HUES48 (cell line): ENCODE results near the gene ANXA2R.
"Not testable (repeated sequence)": the region's sequence is repeated elsewhere in the genome, so short reads cannot be mapped to it uniquely, and the experiment has no call there.

Experiments
- H3K27ac ChIP-seq: one replicate; pipeline ENCODE4 v1.7.0; 2013; ENCODE audit warnings: low read depth, low read length, inconsistent platforms
- H3K27me3 ChIP-seq: 2 replicates; pipeline ENCODE4 v1.6.1; 2013; ENCODE audit warnings: mild to moderate bottlenecking, low read length; ENCODE audit not compliant: control insufficient read depth, insufficient read depth
- H3K36me3 ChIP-seq: 2 replicates; pipeline ENCODE4 v1.6.1; 2013; ENCODE audit warnings: low read length; ENCODE audit not compliant: control insufficient read depth, insufficient read depth
- H3K4me1 ChIP-seq: 2 replicates; pipeline ENCODE4 v1.6.1; 2013; ENCODE audit warnings: mild to moderate bottlenecking, low read length; ENCODE audit not compliant: control insufficient read depth, insufficient read depth
- H3K4me3 ChIP-seq: 2 replicates; pipeline ENCODE4 v1.5.1; 2013; ENCODE audit warnings: mild to moderate bottlenecking, low read depth, low read length
- H3K9ac ChIP-seq: 2 replicates; pipeline ENCODE4 v1.6.1; 2013; ENCODE audit warnings: mild to moderate bottlenecking, low read depth, low read length, moderate library complexity
- H3K9me3 ChIP-seq: 2 replicates; pipeline ENCODE4 v1.6.1; 2013; ENCODE audit warnings: low read length; ENCODE audit not compliant: control insufficient read depth, insufficient read depth

The ANXA2R gene

GRCh38 chr5:43055098-43055497, 15.0 kb upstream of the ANXA2R start:
- not testable (repeated sequence) for H3K4me3 ChIP-seq, H3K9me3 ChIP-seq, H3K4me1 ChIP-seq, H3K27me3 ChIP-seq, H3K27ac ChIP-seq, H3K9ac ChIP-seq, H3K36me3 ChIP-seq

- Histone ChIP-seq H3K4me3 (no peak overlapping the region), H3K9me3 (no peaks in the 10 kb centered on the region), H3K4me1 (peaks cover 4% of the 10 kb centered on the region; the same call in 1 of the 2 replicates), H3K27me3 (peaks cover 10% of the 10 kb centered on the region; the same call in 1 of the 2 replicates), H3K27ac (no peak overlapping the region), H3K36me3 (no peaks in the 10 kb centered on the region), H3K9ac (no peak overlapping the region)
Measured at GRCh38 chr5:43051684-43052083, 11.6 kb upstream of the ANXA2R start.

GRCh38 chr5:43050384-43050783, 10.3 kb upstream of the ANXA2R start:
- no peaks in the 10 kb centered on the region for H3K36me3 ChIP-seq
- H3K9ac ChIP-seq, result no peak overlapping the region
- H3K4me3 ChIP-seq, result no peak overlapping the region
- H3K4me1 ChIP-seq, result peaks cover 9% of the 10 kb centered on the region
- H3K27me3 ChIP-seq, result peaks cover 22% of the 10 kb centered on the region
- H3K9me3 ChIP-seq, result no peaks in the 10 kb centered on the region
- H3K27ac ChIP-seq, result no peak overlapping the region

GRCh38 chr5:43049236-43049635, 9.1 kb upstream of the ANXA2R start:
- Histone ChIP-seq H3K4me1 (peaks cover 19% of the 10 kb centered on the region), H3K27me3 (peaks cover 34% of the 10 kb centered on the region), H3K36me3 (no peaks in the 10 kb centered on the region), H3K27ac (no peak overlapping the region), H3K9me3 (no peaks in the 10 kb centered on the region), H3K4me3 (no peak overlapping the region), H3K9ac (no peak overlapping the region)

- Histone ChIP-seq H3K27ac (no peak overlapping the region), H3K4me3 (no peak overlapping the region), H3K4me1 (peaks cover 27% of the 10 kb centered on the region), H3K9ac (no peak overlapping the region), H3K9me3 (no peaks in the 10 kb centered on the region), H3K27me3 (peaks cover 57% of the 10 kb centered on the region), H3K36me3 (no peaks in the 10 kb centered on the region)
Measured at GRCh38 chr5:43046474-43046873, 6.4 kb upstream of the ANXA2R start.

GRCh38 chr5:43045236-43045635, 5.1 kb upstream of the ANXA2R start:
- Histone ChIP-seq H3K4me3 (0 out of 2 replicates have a peak overlapping the region, but pooled peaks have one; percentile 37), H3K27me3 (peaks cover 69% of the 10 kb centered on the region), H3K9ac (no peak overlapping the region), H3K27ac (no peak overlapping the region), H3K4me1 (peaks cover 27% of the 10 kb centered on the region), H3K36me3 (no peaks in the 10 kb centered on the region), H3K9me3 (no peaks in the 10 kb centered on the region)

- no peak overlapping the region for H3K9ac ChIP-seq
- H3K27me3 ChIP-seq, result peaks cover 78% of the 10 kb centered on the region
- H3K36me3 ChIP-seq, result no peaks in the 10 kb centered on the region
- H3K4me3 ChIP-seq, result peak overlapping the region; percentile 33; the same call in 1 of the 2 replicates
- peak overlapping the region; percentile 17 for H3K27ac ChIP-seq
- no peaks in the 10 kb centered on the region for H3K9me3 ChIP-seq
- H3K4me1 ChIP-seq, result peaks cover 35% of the 10 kb centered on the region
Measured at GRCh38 chr5:43044181-43044914, 4.2 kb upstream of the ANXA2R start.

GRCh38 chr5:43043400-43043756, 3.3 kb upstream of the ANXA2R start:
- Histone ChIP-seq H3K27me3 (peaks cover 88% of the 10 kb centered on the region), H3K27ac (no peak overlapping the region), H3K36me3 (no peaks in the 10 kb centered on the region), H3K4me3 (peak overlapping the region; percentile 49), H3K9ac (no peak overlapping the region), H3K9me3 (no peaks in the 10 kb centered on the region), H3K4me1 (peaks cover 31% of the 10 kb centered on the region)

GRCh38 chr5:43042626-43043399, 2.7 kb upstream of the ANXA2R start:
- Histone ChIP-seq H3K4me3 (peak overlapping the region; percentile 49), H3K27me3 (peaks cover 91% of the 10 kb centered on the region), H3K9me3 (no peaks in the 10 kb centered on the region), H3K36me3 (no peaks in the 10 kb centered on the region), H3K9ac (no peak overlapping the region), H3K27ac (no peak overlapping the region), H3K4me1 (peaks cover 35% of the 10 kb centered on the region)

- peaks cover 93% of the 10 kb centered on the region for H3K27me3 ChIP-seq
- H3K9me3 ChIP-seq, result no peaks in the 10 kb centered on the region
- H3K4me1 ChIP-seq, result peaks cover 35% of the 10 kb centered on the region
- no peak overlapping the region for H3K27ac ChIP-seq
- H3K9ac ChIP-seq, result no peak overlapping the region
- H3K4me3 ChIP-seq, result peak overlapping the region; percentile 49
- no peaks in the 10 kb centered on the region for H3K36me3 ChIP-seq
Measured at GRCh38 chr5:43042176-43042625, 2.1 kb upstream of the ANXA2R start.

GRCh38 chr5:43041669-43042175, 1.6 kb upstream of the ANXA2R start:
- H3K9me3 ChIP-seq, result no peaks in the 10 kb centered on the region
- H3K4me3 ChIP-seq, result peak overlapping the region; percentile 49
- no peak overlapping the region for H3K9ac ChIP-seq
- no peak overlapping the region for H3K27ac ChIP-seq
- no peaks in the 10 kb centered on the region for H3K36me3 ChIP-seq
- H3K4me1 ChIP-seq, result peaks cover 35% of the 10 kb centered on the region
- H3K27me3 ChIP-seq, result peaks cover 95% of the 10 kb centered on the region
